GM18508 (cell line): Measurements from ENCODE around the gene UCP2.
A peak's percentile ranks its signal among the peaks of the same experiment; 100 is the strongest.
"Not testable (repeated sequence)": the region's sequence is repeated elsewhere in the genome, so short reads cannot be mapped to it uniquely, and the experiment has no call there.

Source experiments
- ATAC-seq: cut with Tn5 transposase; IDR thresholded peaks from one replicate; pipeline ENCODE4 v1.9.1; 2021; ENCODE audit warnings: moderate number of reproducible peaks; ENCODE audit not compliant: insufficient read depth, unreplicated experiment

Gene UCP2

DNA sequence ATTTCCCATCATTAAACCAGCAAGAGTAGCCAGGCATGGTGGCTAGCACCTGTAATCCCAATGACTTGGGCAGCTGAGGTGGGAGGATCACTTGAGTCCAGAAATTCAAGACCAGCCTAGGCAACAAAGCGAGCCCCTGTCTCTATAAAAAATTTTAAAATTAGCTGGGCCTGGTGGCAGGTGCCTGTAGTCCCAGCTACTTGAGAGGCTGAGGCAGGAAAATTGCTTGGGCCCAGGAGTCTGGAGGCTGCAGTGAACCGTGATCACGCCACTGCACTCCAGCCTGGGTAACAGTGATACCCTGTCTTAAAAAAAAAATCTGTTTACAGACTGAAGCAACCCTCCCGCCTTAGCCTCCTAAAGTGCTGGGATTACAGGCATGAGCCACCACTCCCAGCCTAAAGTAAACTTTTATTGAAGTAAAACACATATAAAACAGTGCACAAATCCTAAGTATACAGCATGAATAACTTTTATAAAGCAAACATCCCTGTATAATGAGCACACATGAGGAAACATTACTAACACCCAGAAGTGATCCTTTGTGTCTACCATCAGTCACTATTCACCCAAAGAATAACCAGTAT, 13.6 kb upstream of the UCP2 start:
- no peak for ATAC-seq

DNA sequence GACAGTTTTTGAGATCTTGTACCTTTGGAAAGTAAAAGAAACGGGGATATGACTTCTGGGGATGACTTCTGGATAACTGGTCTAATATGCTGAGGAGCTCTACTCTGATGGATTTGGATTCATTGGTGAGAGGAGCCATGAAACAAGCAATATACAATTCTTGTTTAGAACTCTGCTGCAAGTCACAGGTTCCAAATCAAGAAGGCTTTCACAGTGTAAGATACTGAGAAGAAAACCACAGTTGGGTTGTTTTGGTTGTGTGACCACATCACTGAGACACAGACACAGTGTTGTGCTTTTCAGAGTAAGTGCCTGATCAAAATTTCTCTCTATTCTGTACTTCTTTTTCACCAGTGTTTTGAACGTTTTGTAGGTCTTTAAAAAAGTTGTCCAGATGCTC, 13.1 kb upstream of the UCP2 start:
- ATAC-seq, result no peak

GRCh38 chr11:73995247-73995646, 12.6 kb upstream of the UCP2 start:
- ATAC-seq, result peak; percentile 45

DNA sequence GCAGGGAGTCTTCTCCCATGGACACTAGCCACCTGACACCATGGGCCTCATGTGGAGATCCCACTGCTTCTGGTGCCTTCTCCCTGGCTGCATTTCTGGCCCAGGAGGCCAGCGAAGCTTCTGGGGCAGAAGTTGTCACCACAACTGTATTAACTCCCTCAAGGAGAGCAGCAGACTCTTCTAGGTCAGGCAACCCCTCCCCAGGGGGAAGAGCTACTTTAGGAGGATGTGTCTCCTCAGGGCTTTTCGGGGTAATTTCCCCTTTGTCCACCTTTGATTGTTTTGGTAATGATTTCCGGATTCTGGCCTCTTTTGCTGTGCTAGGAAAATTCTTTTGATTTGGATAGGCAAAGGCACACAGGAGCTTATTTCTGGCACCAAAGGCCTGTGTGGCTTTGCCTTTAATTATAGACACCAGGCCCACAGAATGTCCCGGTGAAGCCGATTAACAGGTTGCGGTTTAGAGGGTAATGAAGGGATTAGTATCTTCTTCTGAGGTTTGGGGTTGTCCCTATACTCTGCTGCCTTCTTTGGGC, 8.9 kb upstream of the UCP2 start:
- no peak for ATAC-seq

- no peak for ATAC-seq
Measured at GRCh38 chr11:73990730-73991129, 8.1 kb upstream of the UCP2 start.

DNA sequence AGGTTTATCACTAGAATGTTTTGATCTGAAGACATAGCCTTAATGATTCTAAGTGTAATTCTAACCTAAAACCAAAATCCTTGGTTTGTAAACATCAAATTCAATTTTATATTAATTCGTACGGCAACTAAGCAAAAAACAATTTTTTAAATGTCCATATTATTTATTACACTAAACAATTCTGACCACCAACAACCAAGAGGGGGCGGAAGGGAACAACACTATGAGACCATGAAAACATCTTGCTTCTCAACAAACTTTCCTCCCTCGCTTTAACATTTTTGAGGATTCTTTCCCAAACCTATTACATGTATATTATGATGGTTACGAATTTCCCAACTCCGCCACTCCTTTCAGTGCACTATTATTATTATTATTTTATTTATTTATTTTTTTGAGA, 6.5 kb upstream of the UCP2 start:
- no peak for ATAC-seq

DNA sequence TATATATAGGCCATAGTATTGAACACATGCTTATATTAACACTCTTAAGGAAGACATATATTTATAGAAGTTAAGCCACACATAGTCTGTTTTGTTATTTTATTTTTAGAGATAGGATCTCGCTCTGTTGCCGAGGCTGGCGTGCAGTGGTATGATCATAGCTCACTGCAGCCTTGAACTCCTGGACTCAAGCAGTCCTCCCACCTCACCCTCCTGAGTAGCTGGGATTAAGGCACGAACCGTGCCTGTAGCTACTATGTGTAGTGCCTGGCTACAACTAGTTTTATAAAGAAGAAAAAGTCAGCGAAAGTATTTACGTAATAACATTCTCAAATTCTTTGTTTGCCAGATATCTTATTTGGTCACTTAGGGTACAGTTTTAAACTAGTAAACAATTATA, 5.6 kb upstream of the UCP2 start:
- ATAC-seq, result no peak

DNA sequence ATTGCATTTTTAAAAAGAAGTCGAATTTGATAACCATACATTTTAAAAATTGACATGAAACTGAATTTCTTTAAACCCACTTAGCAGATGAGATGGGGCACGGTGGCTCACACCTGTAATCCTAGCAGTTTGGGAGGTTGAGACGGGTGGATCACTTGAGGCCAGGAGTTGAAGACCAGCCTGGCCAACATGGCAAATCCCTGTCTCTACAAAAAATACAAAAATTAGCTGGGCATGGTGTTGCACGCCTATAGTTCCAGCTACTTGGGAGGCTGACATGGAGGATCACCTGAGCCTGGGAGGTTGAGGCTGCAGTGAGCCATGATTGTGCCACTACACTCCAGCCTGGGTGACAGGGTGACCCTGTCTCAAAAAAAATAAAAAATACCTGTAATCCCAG, 3.0 kb upstream of the UCP2 start:
- ATAC-seq, result not testable (repeated sequence)

- ATAC-seq, result no peak
Measured at GRCh38 chr11:73983741-73984538, 1.3 kb upstream of the UCP2 start.

DNA sequence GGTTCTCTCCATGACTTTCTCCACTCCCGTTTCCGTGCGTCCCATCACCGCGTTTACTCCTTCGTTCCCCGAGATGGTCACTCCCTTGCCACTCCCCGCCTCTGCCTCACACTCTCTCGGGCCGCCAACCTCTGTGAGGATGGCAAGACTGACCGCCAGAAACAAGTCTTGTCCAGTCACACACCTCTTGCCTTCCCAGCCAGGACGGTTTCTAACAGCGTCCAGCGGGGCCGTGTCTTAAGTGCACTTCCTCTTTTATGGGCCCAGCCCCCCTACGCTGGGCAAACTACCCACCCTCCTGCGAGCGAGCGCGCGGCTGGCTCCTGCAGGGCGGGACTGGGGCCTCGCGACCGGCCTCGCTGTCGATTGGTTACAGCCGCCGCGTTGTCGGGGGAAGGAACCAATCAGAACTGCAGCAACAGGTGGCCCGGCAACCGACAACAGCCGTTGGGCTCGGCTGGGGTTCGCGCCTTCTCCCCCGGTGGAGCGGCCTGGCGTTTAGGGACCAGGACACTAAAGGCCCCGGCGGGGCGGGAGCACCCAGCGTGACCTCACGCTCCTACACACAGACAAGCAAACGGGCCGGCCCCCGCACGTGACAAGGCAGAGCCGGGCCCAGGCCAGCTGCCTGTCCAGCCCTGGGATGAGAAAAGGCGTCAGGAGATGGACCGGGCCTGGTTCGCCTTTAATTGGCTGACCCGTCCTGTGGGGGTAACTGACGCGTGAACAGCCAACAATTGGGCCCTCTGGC, 522 bp upstream of the UCP2 start:
- ATAC-seq, result peak; percentile 39

GRCh38 chr11:73981051-73981805, 1.4 kb downstream of the UCP2 start:
- no peak for ATAC-seq

- peak; percentile 35 for ATAC-seq
Measured at GRCh38 chr11:73980001-73980961, 2.4 kb downstream of the UCP2 start.

DNA sequence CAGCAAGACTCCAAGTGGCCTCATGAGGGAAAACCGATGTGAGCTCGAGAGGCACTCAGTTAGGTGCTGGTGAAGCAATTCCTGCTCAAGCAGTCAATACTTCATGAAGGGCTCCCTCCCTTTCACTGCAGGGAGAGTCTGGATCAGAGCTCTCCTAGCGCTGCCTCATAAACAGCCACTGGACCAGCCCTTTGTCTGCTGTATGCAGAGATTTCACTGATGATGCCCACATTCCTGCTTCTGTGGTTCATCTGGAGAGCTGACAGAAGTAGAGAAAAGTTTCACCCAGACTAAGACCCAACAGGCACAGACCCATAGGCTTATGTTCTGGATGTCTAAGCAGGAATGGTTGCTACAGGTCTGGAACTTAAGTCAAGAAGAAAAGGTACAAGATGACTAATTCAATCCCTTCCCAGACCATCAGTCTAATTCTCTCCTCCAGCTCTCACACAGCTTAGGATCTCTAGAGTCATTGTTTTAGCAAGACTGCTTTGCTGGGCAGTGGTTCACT, 4.0 kb downstream of the UCP2 start:
- ATAC-seq, result no peak

GRCh38 chr11:73977856-73978519, 4.7 kb downstream of the UCP2 start:
- no peak for ATAC-seq

GRCh38 chr11:73976451-73977151, 6.0 kb downstream of the UCP2 start:
- no peak for ATAC-seq

- ATAC-seq, result no peak
Measured at GRCh38 chr11:73975479-73975757, 7.2 kb downstream of the UCP2 start.

DNA sequence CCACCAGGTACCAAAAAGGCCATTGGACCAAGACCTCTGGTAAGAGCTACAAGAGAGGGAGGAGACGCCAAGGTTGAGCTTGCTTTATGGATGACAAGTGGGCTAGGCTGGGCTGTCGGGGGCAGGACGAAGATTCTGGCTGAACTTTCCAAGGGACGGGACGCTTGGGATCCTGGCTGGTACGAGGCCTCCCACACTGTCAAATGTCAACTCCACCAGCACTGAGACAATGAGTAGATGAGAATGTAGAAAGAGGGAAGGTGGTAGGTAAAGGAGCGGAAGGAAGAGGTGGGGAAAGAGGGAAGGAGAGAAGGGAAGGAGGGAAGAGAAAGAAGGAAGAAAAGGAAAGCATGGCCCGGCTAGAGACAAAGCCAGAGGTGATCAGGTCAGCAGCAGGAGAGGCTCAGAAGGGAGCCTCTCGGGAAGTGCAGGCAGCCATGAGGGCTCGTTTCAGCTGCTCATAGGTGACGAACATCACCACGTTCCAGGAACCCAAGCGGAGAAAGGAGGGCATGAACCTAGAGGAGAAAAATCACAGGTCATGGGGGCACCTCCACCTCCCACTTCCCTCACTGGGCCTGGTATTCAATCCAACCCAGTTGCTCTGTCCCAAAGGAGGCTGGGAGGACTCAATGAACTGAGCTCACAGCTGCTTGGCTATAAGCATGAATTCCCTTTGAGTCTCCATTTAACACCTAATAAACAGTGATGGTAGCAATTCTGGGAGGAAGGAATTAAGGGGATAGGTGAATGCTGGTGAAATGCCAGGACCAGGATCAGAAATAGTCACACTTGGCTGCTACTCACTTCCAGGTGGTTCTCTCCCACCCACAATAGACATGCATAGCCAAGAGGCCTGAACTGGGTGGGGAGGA, 7.8 kb downstream of the UCP2 start:
- no peak for ATAC-seq
